ENCODE data around the gene PARP1. TPM values are rescaled to one million over a fixed set of nuclear protein-coding genes. Genes with fewer than 3 reads are reported as not detected.

Gene PARP1
- total RNA-seq, 1 donor = 34.1 TPM

- H3K4me3 ChIP-seq (ENCODE audit: low read length) = no peak overlapping the region
- no peaks in the 10 kb centered on the region for H3K9me3 ChIP-seq (ENCODE audit: low read depth, low read length)
- no peaks in the 10 kb centered on the region for H3K27me3 ChIP-seq (ENCODE audit: insufficient read depth, low read length)
- no peaks in the 10 kb centered on the region for H3K4me1 ChIP-seq (ENCODE audit: insufficient read depth, low read length)
Measured at GRCh38 chr1:226382030-226382429, 25.9 kb downstream of the PARP1 start.

- Histone ChIP-seq H3K4me1 (ENCODE audit: insufficient read depth, low read length) (no peaks in the 10 kb centered on the region), H3K27me3 (ENCODE audit: insufficient read depth, low read length) (no peaks in the 10 kb centered on the region), H3K9me3 (ENCODE audit: low read depth, low read length) (no peaks in the 10 kb centered on the region), H3K4me3 (ENCODE audit: low read length) (no peak overlapping the region)
Measured at GRCh38 chr1:226381226-226381998, 26.5 kb downstream of the PARP1 start.

- Histone ChIP-seq H3K9me3 (ENCODE audit: low read depth, low read length) (no peaks in the 10 kb centered on the region), H3K4me1 (ENCODE audit: insufficient read depth, low read length) (no peaks in the 10 kb centered on the region), H3K4me3 (ENCODE audit: low read length) (no peak overlapping the region), H3K27me3 (ENCODE audit: insufficient read depth, low read length) (no peaks in the 10 kb centered on the region)
Measured at GRCh38 chr1:226378071-226378470, 29.8 kb downstream of the PARP1 start.

- no peak overlapping the region for H3K4me3 ChIP-seq (ENCODE audit: low read length)
- H3K9me3 ChIP-seq (ENCODE audit: low read depth, low read length) = no peaks in the 10 kb centered on the region
- no peaks in the 10 kb centered on the region for H3K27me3 ChIP-seq (ENCODE audit: insufficient read depth, low read length)
- H3K4me1 ChIP-seq (ENCODE audit: insufficient read depth, low read length) = no peaks in the 10 kb centered on the region
Measured at GRCh38 chr1:226376300-226376699, 31.6 kb downstream of the PARP1 start.

GRCh38 chr1:226373376-226373775, 34.5 kb downstream of the PARP1 start:
- Histone ChIP-seq H3K27me3 (ENCODE audit: insufficient read depth, low read length) (no peaks in the 10 kb centered on the region), H3K9me3 (ENCODE audit: low read depth, low read length) (no peaks in the 10 kb centered on the region), H3K4me3 (ENCODE audit: low read length) (no peak overlapping the region), H3K4me1 (ENCODE audit: insufficient read depth, low read length) (peaks cover 14% of the 10 kb centered on the region)

GRCh38 chr1:226372885-226373284, 35.0 kb downstream of the PARP1 start:
- no peaks in the 10 kb centered on the region for H3K9me3 ChIP-seq (ENCODE audit: low read depth, low read length)
- H3K4me3 ChIP-seq (ENCODE audit: low read length) = no peak overlapping the region
- peaks cover 14% of the 10 kb centered on the region for H3K4me1 ChIP-seq (ENCODE audit: insufficient read depth, low read length)
- H3K27me3 ChIP-seq (ENCODE audit: insufficient read depth, low read length) = no peaks in the 10 kb centered on the region

GRCh38 chr1:226371866-226372490, 35.9 kb downstream of the PARP1 start:
- no peaks in the 10 kb centered on the region for H3K27me3 ChIP-seq (ENCODE audit: insufficient read depth, low read length)
- H3K4me1 ChIP-seq (ENCODE audit: insufficient read depth, low read length) = peaks cover 14% of the 10 kb centered on the region
- H3K9me3 ChIP-seq (ENCODE audit: low read depth, low read length) = no peaks in the 10 kb centered on the region
- no peak overlapping the region for H3K4me3 ChIP-seq (ENCODE audit: low read length)

GRCh38 chr1:226371027-226371694, 36.7 kb downstream of the PARP1 start:
- H3K9me3 ChIP-seq (ENCODE audit: low read depth, low read length) = no peaks in the 10 kb centered on the region
- no peaks in the 10 kb centered on the region for H3K27me3 ChIP-seq (ENCODE audit: insufficient read depth, low read length)
- no peak overlapping the region for H3K4me3 ChIP-seq (ENCODE audit: low read length)
- peaks cover 14% of the 10 kb centered on the region for H3K4me1 ChIP-seq (ENCODE audit: insufficient read depth, low read length)

GRCh38 chr1:226370144-226370923, 37.6 kb downstream of the PARP1 start:
- no peak overlapping the region for H3K4me3 ChIP-seq (ENCODE audit: low read length)
- H3K27me3 ChIP-seq (ENCODE audit: insufficient read depth, low read length) = no peaks in the 10 kb centered on the region
- peaks cover 14% of the 10 kb centered on the region for H3K4me1 ChIP-seq (ENCODE audit: insufficient read depth, low read length)
- H3K9me3 ChIP-seq (ENCODE audit: low read depth, low read length) = no peaks in the 10 kb centered on the region

GRCh38 chr1:226369110-226369509, 38.8 kb downstream of the PARP1 start:
- H3K4me3 ChIP-seq (ENCODE audit: low read length) = no peak overlapping the region
- no peaks in the 10 kb centered on the region for H3K9me3 ChIP-seq (ENCODE audit: low read depth, low read length)
- no peaks in the 10 kb centered on the region for H3K27me3 ChIP-seq (ENCODE audit: insufficient read depth, low read length)
- peaks cover 14% of the 10 kb centered on the region for H3K4me1 ChIP-seq (ENCODE audit: insufficient read depth, low read length)

GRCh38 chr1:226366290-226366689, 41.6 kb downstream of the PARP1 start:
- Histone ChIP-seq H3K27me3 (ENCODE audit: insufficient read depth, low read length) (no peaks in the 10 kb centered on the region), H3K9me3 (ENCODE audit: low read depth, low read length) (no peaks in the 10 kb centered on the region), H3K4me1 (ENCODE audit: insufficient read depth, low read length) (peaks cover 14% of the 10 kb centered on the region), H3K4me3 (ENCODE audit: low read length) (no peak overlapping the region)

GRCh38 chr1:226365831-226366231, 42.1 kb downstream of the PARP1 start:
- Histone ChIP-seq H3K9me3 (ENCODE audit: low read depth, low read length) (no peaks in the 10 kb centered on the region), H3K4me1 (ENCODE audit: insufficient read depth, low read length) (peaks cover 14% of the 10 kb centered on the region), H3K27me3 (ENCODE audit: insufficient read depth, low read length) (no peaks in the 10 kb centered on the region), H3K4me3 (ENCODE audit: low read length) (no peak overlapping the region)

- no peaks in the 10 kb centered on the region for H3K9me3 ChIP-seq (ENCODE audit: low read depth, low read length)
- no peak overlapping the region for H3K4me3 ChIP-seq (ENCODE audit: low read length)
- H3K4me1 ChIP-seq (ENCODE audit: insufficient read depth, low read length) = peaks cover 8% of the 10 kb centered on the region
- H3K27me3 ChIP-seq (ENCODE audit: insufficient read depth, low read length) = no peaks in the 10 kb centered on the region
Measured at GRCh38 chr1:226364901-226365565, 42.9 kb downstream of the PARP1 start.

- Histone ChIP-seq H3K4me3 (ENCODE audit: low read length) (no peak overlapping the region), H3K27me3 (ENCODE audit: insufficient read depth, low read length) (no peaks in the 10 kb centered on the region), H3K4me1 (ENCODE audit: insufficient read depth, low read length) (peaks cover 4% of the 10 kb centered on the region), H3K9me3 (ENCODE audit: low read depth, low read length) (no peaks in the 10 kb centered on the region)
Measured at GRCh38 chr1:226364514-226364899, 43.4 kb downstream of the PARP1 start.

Measured in mononuclear cell (primary cell).